ENCODE data around the gene SLC17A3. TPM values are rescaled to one million over a fixed set of nuclear protein-coding genes. Genes with fewer than 3 reads are reported as not detected.

The SLC17A3 gene
- total RNA-seq, 1 donor, result not detected

DNA sequence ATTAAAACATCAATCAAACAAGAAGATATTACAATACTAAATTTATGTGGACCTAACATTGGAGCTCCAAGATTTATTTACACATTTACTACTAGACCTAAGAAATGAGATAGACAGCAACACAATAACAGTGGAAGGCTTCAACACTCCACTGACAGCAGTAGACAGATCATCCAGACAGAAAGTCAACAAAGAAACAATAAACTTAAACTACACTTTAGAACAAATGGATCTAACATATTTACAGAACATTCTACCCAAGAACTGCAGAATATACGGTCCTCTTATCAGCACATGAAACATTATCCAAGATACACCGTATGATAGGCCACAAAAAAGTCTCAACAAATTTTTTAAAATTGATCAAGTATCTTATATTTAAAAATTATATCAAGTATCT, 69.2 kb downstream of the SLC17A3 start:
- Histone ChIP-seq H2AFZ (ENCODE audit: low read length) (no peak overlapping the region), H3K79me2 (ENCODE audit: insufficient read depth, low read length) (no peaks in the 10 kb centered on the region), H3K27me3 (ENCODE audit: insufficient read depth, low read length) (no peaks in the 10 kb centered on the region), H3K4me1 (ENCODE audit: insufficient read depth, low read length) (no peaks in the 10 kb centered on the region), H3K36me3 (ENCODE audit: insufficient read depth, low read length) (no peaks in the 10 kb centered on the region), H3K4me2 (ENCODE audit: insufficient read depth, low read length) (no peak overlapping the region), H3K4me3 (ENCODE audit: insufficient read depth, low read length) (no peak overlapping the region), H4K20me1 (ENCODE audit: insufficient read depth, low read length) (no peaks in the 10 kb centered on the region), H3K27ac (ENCODE audit: low read depth, low read length) (no peak overlapping the region), H3K9me3 (ENCODE audit: low read depth, low read length) (no peaks in the 10 kb centered on the region)
- no peak for DNase-seq (ENCODE audit: insufficient read length, low spot score, missing footprints)
- no peak for TF ChIP-seq CTCF (IDR thresholded peaks at IDR 0.05; ENCODE audit: extremely low read depth, low read depth, low read length)

DNA sequence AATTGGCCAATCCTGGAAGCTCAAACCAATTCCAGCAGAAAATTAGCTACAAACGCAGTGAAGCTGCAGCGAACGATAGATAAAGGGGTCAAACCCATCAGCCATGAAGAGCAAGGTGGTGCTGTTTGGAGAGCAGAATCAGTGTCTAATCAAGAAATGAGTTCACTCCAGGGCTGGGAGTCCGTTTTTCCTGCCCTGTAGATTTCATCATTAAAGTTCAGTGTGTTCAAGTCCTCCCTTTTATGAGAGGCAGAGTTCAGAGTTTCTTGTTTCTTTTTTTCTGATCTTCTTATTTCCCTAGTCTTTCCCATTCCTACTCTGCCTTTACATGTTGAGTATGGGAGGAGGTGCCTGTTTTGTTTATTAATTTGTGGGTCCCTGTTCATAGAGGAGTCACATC, 72.6 kb downstream of the SLC17A3 start:
- no peak overlapping the region for H3K27ac ChIP-seq (ENCODE audit: low read depth, low read length)
- no peak overlapping the region for H2AFZ ChIP-seq (ENCODE audit: low read length)
- no peaks in the 10 kb centered on the region for H3K27me3 ChIP-seq (ENCODE audit: insufficient read depth, low read length)
- no peaks in the 10 kb centered on the region for H3K9me3 ChIP-seq (ENCODE audit: low read depth, low read length)
- no peaks in the 10 kb centered on the region for H4K20me1 ChIP-seq (ENCODE audit: insufficient read depth, low read length)
- DNase-seq (ENCODE audit: insufficient read length, low spot score, missing footprints), result no peak
- H3K4me3 ChIP-seq (ENCODE audit: insufficient read depth, low read length), result no peak overlapping the region
- no peak for TF ChIP-seq CTCF (IDR thresholded peaks at IDR 0.05; ENCODE audit: extremely low read depth, low read depth, low read length)
- no peak overlapping the region for H3K4me2 ChIP-seq (ENCODE audit: insufficient read depth, low read length)
- H3K79me2 ChIP-seq (ENCODE audit: insufficient read depth, low read length), result no peaks in the 10 kb centered on the region
- H3K4me1 ChIP-seq (ENCODE audit: insufficient read depth, low read length), result no peaks in the 10 kb centered on the region
- H3K36me3 ChIP-seq (ENCODE audit: insufficient read depth, low read length), result no peaks in the 10 kb centered on the region

Other genes starting within 250 kb of the SLC17A3 start
- not detected in 2 replicates for gene SCGN, start 222.0 kb downstream of the SLC17A3 start, total RNA-seq
- gene SLC17A4, start 119.5 kb downstream of the SLC17A3 start, total RNA-seq, result not detected in 2 replicates
- gene SLC17A1, start 42.2 kb downstream of the SLC17A3 start, total RNA-seq, result not detected in 2 replicates
- not detected in 2 replicates for gene SLC17A2, start 56.4 kb upstream of the SLC17A3 start, total RNA-seq
- gene TRIM38, start 88.6 kb upstream of the SLC17A3 start, total RNA-seq, result 13.0 and 13.3 TPM in 2 replicates
- 14.1 and 15.9 TPM in 2 replicates for gene HFE, start 213.2 kb upstream of the SLC17A3 start, total RNA-seq